ENCODE results near the gene LYRM1. TPM values are rescaled to one million over a fixed set of nuclear protein-coding genes. Genes with fewer than 3 reads are reported as not detected.

The LYRM1 gene
- total RNA-seq, 2 donors from 2014 or later: 32.7 to 38.8 TPM

DNA sequence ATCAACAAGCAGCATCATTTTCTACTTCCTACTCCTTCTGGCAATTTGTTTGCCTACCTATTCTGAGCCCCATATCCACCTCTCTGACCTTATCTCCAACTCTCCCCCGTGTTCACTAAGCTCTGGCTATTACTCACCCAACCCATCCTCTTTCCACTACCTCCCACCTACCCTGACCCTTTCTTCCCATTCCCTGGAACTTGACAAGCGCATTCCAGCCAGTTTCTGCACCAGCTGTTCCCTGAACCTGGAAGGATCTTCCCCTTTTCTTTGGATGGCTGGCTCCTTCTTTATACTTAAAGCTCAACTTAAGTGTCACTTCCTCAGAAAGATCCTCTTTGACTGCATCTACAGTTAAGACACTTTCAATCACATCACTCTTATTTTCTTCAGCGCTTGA lies 2.6 kb upstream of the LYRM1 start:
- no peak for DNase-seq (ENCODE audit: low spot score)
- intact Hi-C loops (cut with DNase I): no loop called here

DNA sequence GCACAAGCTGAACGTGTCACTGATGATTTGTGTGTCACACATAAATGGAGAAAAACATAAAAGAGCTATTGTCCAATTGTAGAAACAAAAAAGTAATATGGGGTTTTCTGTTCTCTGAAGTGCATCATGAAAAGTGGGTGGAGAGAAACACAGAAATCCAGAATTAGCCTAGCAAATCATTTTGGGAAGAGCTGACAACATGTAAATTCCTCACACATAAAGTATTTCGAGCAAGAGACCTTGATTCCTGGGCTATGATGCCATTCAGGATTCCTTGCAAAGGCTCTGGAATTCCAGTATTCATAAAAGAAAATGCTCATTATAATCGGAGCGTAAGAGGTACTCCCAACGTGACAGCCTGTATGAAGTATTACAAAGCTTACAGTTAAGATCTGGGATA lies 1.5 kb upstream of the LYRM1 start:
- no peak for DNase-seq (ENCODE audit: low spot score)
- intact Hi-C loops (cut with DNase I): no loop called here

DNA sequence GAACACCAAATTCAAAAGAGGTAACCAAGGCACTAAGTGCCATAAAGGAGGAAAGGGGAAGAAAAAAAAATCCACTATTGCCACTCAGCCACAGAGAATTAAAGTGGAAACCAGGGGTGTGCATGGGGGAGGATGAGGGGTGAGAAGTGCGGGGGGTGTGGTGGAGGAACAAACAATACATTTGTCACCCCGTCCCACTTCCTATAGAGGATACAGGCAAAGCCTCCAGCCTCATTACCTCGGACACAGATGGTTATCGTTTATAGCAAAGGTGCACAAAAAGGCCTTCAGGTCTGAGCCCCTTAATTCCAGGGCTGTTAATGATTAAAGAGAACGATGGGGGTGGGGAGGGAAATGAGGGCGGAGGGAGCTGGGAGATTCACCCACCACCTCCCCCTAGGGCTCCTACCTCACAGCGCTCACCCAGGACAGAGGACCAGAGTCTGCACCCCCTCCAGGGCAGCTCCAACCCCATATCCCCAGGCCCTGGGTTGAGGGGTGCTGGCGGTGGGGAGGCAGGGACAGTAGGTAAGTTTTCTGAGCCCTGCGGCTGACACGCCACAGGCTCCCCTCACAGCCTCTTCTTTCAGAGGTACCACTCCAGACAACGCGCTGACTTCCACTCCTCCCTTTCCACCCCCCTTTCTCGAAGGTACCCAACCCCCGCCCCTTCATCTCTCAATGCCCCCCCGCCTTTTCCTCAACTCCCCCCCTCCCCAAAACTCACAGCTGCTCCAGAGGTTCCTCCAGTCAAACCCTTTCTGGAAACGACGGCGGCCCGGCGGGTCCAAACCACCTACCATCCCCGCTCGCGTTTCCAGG lies 883 bp upstream of the LYRM1 start:
- peak; percentile 83 for DNase-seq (ENCODE audit: low spot score)
- intact Hi-C loops (cut with DNase I): no loop called here

DNA sequence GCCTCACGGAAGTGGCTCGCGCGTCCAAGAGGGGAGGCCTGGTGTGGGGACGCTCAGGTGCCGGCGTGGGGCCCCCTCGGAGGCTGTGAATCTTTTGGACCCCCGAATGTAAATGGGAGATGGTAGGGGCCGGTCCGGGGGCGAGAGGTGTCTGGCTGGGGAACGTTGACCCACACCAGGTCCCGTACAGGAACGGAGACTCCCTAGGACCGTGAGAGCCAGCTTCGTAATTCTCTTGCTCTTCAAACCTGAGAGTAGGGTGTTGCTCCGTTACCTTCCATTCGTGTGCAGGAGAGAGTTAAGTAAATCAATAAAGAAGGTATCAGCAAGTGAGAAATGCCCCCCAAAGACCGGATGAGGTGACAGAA lies 481 bp downstream of the LYRM1 start:
- intact Hi-C loops (cut with DNase I): no loop called here
- no peak for DNase-seq (ENCODE audit: low spot score)

DNA sequence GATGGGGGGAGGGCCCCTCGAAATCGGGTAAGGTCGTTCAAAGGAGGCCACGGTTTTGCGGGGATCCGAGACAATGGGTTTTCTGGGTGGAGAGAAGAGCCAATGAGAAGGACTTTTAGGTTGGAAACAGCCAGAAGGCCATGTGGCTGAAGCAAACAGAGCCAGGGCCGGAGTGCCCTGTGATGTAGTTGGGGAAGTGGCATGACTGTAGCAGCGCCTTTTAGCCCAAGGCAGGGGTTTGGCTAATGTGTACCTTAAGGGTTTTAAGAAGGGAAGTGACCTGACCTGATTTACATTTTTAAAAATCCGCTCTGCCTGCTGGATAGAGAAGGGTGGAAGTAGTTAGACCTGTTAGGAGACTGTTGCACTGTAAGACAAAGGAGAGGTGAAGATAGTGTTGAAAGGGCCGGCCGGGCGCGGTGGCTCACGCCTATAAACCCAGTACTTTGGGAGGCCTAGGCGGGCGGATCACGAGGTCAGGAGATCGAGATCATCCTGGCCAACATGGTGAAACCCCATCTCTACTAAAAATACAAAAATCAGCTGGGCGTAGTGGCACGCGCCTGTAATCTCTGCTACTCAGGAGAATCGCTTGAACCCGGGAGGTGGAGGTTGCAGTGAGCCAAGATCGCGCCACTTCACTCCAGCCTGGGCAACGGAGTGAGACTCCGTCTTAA lies 1.0 kb downstream of the LYRM1 start:
- DNase-seq (ENCODE audit: low spot score): peak; percentile 83
- intact Hi-C loops (cut with DNase I): no loop called here

DNA sequence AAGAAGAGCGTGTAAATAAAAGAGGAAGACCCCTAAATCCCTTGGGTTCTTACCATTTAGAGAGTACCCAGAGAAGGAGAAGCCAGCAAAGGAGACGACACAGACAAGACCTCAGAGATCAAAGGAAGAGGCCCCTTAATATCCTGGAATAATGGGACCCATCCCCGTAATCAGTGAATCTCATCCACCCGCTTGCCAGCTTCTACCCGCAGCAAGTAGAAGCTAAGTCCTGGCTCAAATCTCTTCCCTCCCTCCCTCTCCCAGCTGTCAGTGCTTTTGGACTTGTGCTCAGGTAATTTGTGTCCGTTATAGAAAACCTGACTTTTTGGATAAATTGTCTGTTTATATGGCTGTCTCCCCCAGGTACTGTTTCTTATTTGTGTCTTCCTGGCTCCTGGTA lies 1.9 kb downstream of the LYRM1 start:
- intact Hi-C loops (cut with DNase I): no loop called here
- no peak for DNase-seq (ENCODE audit: low spot score)

DNA sequence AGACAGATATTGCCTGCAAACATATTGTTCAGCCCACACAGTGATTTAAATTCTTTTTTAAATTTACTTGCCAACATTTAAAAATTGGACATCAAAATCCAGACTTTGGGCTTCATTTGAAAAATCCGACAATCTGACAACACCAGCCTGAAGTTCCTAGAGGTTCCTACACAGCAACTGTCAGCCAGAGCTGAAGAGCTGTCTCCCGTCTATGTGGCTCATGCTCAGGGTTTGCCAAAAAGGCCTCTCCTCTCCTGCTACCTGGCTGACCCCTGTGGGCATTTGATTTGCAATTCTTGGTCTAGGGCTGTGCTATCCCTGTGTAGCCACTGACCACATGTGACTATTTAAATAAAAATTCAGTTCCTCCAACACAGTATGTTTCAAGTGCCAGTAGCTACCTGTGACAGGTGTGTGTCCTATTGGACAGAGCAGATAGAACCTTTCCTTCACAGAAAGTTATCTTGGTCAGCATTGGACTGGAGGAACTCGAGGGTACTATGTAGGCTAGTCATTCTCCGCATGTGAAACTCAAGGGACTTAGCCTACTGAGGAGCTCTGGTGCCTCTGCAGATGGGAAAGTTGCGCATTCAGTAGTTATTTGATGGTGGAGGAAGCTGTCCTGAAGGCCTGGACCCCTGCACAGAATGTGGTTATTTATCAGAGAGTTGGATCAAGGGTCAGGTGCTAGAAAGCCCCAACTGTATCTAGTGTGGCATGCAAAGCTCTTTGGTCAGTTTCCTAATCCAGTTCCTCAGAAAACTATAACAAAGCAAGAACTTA lies 2.7 kb downstream of the LYRM1 start:
- DNase-seq (ENCODE audit: low spot score): no peak
- intact Hi-C loops (cut with DNase I): no loop called here

DNA sequence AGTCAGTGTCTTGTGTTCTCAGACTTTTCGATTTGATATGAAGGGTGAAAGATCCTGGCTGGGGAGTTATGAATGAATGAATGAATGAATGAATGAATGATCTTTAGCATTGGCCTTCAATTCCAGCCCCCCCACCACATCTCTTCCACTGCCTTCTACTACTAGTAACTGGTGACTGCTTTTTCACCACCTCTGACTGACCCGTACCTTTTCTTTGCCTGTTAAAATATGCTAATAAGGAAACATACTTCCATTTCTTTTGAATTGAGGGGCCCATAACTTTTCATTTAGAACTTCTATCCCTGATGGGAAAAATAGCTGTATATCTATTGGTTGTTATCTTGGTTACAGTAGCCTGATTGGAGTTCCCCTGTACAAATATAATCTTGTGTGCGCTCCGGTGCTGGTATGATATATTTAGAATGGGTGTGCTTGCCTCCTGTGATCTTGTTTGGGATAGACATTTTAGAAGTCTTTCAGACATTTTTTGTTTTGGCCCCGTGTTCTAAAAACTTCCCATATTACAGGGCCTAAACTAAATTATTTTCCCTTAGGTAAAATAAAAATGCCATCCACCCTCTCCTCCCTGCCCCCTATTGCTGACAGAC lies 3.4 kb downstream of the LYRM1 start:
- DNase-seq (ENCODE audit: low spot score): no peak
- intact Hi-C loops (cut with DNase I): no loop called here

DNA sequence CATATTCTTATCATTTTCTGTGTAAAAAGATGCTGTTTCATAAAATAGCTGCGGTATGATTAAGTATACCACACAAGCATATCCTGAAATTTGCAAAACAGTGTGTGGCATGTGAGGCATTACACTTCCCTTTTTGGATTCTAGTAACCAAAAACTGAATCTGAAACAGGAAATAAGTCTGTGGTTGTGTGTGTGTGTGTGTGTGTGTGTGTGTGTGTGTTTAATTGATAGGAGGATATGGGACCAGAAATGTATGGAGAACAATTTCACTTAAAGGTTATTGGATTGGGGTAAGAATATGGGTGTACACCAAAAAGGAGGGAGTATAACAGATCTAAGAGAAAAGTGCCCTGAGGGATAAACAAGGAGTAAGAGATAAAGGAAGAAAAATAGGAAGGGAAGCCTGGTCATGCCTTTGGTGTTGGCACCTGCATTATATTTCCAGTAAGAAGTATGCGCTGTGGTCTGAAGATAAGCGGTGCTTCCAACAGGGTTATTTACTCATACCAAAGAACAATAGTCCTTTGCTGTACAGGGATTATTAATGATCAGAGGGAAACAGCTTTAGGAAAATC lies 4.0 kb downstream of the LYRM1 start:
- intact Hi-C loops (cut with DNase I): loop anchor here in 1 of 2 donors (5.0 kb wide), 1 partner anchor 37 kb away; no protein-coding TSS in a partner anchor

DNA sequence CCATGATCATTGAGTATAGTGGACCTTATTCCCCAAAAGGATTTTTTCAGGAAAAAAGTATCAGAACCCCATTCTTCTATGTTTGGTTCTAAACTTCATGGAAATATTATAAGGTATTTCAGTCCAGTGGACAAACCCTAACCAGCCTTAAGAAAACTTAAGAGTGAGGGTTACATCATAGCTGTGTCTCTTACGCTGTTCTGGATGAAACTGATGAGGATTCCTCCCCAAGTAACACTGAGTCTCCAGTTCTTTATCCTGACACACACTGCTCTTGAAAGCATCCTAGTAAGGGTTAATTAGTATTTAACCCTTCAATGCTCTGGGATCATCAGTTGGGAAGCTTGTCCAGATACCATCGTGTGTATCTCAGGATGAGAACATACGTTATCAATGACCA lies 5.0 kb downstream of the LYRM1 start:
- no peak for DNase-seq (ENCODE audit: low spot score)

More for the DNA sequence above, 4.0 kb downstream of the LYRM1 start:
- DNase-seq (ENCODE audit: low spot score): no peak

DNA sequence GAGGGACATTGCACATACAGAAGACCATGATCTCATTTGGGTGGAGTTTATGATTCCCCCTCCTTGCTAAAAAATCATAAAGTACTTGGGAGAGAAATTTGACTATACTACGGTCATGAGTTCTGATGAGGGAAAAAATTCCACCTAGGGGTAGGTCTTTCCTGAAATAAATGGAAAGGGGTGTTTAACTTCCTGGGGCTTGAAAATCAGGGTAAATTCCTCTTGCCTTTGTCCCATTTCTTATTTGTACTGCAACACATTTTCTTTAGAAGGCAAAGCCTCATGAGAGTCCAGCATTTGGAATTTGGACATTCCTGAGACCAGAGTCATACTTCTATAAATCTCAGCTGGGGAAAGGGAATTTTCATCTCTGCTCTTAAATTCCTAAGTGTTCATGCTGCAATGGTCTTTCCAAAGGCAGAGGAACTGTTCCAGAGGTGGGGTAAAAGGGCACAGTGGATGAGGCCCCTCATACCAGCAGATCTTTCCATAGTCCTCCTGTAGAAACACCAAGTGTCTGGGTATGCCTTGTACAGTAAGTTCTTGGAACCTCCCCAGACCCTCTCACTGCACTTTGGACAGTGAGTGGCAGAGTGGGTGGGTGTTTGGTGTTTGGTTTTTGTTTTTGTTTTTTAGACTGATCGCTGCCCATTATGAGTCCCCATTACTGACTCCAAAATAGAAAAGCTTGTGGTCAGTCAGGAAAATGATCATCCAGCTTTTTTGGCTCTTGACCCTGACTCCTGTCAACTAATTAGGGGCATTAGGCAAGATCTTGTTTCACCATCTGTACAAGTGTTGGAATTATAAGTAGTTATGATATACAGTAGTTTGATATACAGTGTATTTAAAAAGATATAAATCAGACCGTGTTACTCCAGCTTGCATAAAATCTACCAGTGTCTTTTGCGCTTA lies 6.0 kb downstream of the LYRM1 start:
- no peak for DNase-seq (ENCODE audit: low spot score)
- intact Hi-C loops (cut with DNase I): loop anchor here in 1 of 2 donors (5.0 kb wide), 1 partner anchor 39 kb away; no protein-coding TSS in a partner anchor

More for the DNA sequence above, 5.0 kb downstream of the LYRM1 start:
- intact Hi-C loops (cut with DNase I): loop anchor here in 1 of 2 donors (5.0 kb wide), 1 partner anchor 38 kb away; no protein-coding TSS in a partner anchor

DNA sequence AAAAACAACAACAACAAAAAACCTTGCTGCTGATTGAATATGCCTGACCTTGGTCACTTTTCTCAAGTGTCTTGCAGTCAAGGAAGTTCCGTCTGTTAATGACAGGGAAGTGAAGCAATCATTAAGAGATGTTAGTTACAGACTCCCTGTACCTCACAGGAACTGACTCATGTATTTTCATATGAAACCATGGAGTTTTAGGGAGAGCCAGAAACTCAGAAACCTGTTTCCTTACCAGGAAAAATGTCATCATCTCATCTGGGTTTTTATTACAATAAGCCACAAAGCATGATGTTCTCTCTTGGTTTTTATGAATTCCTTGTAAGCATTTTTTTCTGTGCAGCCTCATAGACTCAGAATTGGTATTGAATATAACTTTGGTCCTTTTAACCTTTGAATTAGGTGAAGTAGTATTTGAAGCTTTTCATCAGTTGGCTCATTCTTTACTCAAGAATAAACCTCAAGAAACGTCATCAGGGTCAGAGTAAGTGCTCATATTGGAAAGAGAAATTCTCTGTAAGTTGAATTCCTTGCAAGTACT lies 10.3 kb downstream of the LYRM1 start:
- intact Hi-C loops (cut with DNase I): loop anchor here (5.0 to 10.0 kb wide), 2 partner anchors 56 to 59 kb away; no protein-coding TSS in a partner anchor
- DNase-seq (ENCODE audit: low spot score): no peak

DNA sequence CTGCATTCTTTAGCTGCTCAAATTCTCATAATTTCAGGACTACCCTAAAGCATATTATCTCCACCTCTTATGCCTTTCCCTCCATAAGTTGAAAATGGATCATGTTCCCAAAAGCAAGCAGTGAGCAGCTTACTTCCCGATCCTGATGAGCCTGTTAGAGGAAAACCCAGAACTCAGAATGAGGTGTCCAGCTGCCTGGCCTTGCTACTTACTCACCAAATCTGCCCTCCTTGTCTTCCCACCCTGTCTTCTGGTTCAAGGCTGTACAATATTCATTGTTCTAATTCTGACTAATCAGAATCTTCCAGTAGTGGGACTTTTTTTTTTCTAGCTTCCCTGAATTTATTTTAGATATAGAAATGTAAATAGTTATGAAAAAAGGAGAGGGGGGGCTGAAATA lies 10.8 kb downstream of the LYRM1 start:
- no peak for DNase-seq (ENCODE audit: low spot score)
- intact Hi-C loops (cut with DNase I): loop anchor here (5.0 to 10.0 kb wide), 2 partner anchors 57 to 59 kb away; no protein-coding TSS in a partner anchor

DNA sequence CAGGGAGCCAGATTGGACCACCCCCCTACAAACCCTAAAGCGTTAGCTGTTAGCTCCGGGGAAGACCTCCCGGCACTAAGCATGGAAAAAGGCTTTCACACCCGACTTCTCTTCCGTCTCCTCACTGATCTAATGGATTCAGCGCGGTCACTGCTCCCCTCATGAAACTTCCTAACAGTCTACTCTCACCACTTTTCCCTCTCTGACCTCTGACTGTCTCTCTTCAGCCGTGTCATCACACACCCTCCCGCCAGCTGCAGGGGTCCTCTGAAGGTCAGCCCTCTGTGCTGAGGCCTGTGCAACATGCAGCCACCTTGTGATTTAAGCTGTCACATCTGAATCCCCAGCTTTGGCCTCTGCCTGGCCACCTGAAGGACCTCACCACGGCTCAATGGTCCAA lies 15.7 kb downstream of the LYRM1 start:
- intact Hi-C loops (cut with DNase I): loop anchor here in 1 of 2 donors (10.0 kb wide), 1 partner anchor 61 kb away; no protein-coding TSS in a partner anchor
- DNase-seq (ENCODE audit: low spot score): no peak

DNA sequence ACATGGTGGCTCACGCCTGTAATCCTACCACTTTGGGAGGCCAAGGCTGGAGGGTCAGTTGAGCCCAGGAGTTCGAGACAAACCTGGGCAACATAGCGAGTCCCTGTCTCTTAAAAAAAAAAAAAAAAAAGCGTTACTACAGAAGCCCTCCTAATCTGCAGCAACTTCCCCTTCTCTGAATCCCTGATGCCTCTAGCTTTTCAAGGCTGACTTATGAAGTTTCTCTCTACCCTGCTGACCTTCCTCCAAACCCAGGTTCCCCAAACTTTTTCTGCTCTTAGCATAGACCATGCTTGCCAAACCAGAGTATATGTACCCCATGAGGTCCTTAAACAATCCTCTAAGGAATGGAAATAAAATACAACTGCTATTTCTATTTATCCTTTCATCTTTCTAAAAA lies 16.4 kb downstream of the LYRM1 start:
- intact Hi-C loops (cut with DNase I): loop anchor here in 1 of 2 donors (10.0 kb wide), 1 partner anchor 62 kb away; no protein-coding TSS in a partner anchor
- DNase-seq (ENCODE audit: low spot score): no peak

DNA sequence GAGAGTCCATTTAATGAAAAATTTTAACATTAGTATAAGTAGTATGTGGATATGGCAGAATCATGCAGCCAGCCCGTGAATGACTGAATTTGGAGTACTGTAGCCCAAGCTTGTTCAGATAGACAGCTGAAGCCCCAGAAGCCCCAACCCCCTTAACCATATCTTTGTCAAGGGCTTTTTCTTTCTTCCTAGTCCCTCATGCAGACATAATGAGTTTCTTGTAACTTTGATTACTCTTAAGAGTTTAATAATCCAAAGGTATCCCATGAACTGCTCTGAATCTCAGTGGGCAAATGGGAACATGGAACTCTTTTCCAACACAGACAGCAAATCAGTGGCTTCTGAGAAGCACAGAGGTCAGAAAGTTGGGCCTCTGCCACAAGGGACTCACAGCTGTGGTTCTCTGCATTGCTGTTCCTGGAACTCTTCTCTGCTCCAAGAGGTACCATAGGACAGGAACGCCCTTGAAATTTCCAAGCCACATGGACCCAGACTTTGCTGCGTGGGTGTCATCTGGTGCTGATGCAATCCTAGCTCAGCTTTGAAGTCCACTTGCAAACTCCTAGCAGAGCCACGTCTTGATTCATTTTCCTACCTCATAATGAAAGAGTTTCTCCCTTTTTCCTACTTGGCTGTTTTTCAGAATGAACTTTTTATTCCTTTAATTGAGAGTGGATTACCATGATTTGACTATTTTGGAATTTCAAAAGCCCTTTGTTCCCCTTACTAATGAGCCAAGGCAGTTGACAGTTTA lies 18.1 kb downstream of the LYRM1 start:
- intact Hi-C loops (cut with DNase I): loop anchor here in 1 of 2 donors (10.0 kb wide), 1 partner anchor 64 kb away; no protein-coding TSS in a partner anchor
- peak; percentile 90 for DNase-seq (ENCODE audit: low spot score)

DNA sequence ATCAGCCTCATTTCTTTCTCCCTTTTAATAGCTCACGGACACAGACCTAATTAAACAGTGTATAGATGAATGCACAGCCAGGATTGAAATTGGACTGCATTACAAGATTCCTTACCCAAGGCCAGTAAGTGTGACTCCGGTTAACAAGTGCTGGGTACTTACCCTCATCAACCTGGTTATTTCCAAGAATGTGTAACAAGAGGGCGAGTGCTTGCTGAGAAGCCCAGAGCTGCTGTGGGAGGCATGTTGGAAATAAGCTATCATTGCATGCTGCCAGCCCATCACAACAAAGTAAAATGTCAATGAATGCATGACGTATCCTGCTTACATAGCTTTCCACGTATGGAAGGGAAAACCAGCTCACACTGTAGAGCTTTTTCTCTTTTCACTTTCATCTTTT lies 19.5 kb downstream of the LYRM1 start:
- no peak for DNase-seq (ENCODE audit: low spot score)
- intact Hi-C loops (cut with DNase I): no loop called here
